Central memory CD8-positive, alpha-beta T cell (primary cell): ENCODE measurements around the gene OGDH.
"Not testable (repeated sequence)": the region's sequence is repeated elsewhere in the genome, so short reads cannot be mapped to it uniquely, and the experiment has no call there.

Experiments used
- ATAC-seq: fragments of 150-1000 bp; cut with Tn5 transposase; replicated peaks from 2 replicates; pipeline ENCODE4 v1.10.0; 2022; ENCODE audit warnings: mild to moderate bottlenecking, moderate FRiP score, moderate number of reproducible peaks; ENCODE audit not compliant: poor library complexity, severe bottlenecking; ENCODE audit errors: extremely low read depth
- DNase-seq, 2 donors: peaks; one replicate each; pipeline ENCODE4 v3.0.0; 2021; ENCODE audit warnings: low spot score in 2 of 2
- H3K27ac Mint-ChIP-seq: one replicate; pipeline ENCODE4 v1.8.0; 2022; ENCODE audit warnings: low read depth, mild to moderate bottlenecking, moderate library complexity, mixed read lengths
- H3K27me3 Mint-ChIP-seq: one replicate; pipeline ENCODE4 v1.8.0; 2022; ENCODE audit warnings: mixed read lengths
- H3K36me3 Mint-ChIP-seq: one replicate; pipeline ENCODE4 v1.8.0; 2022; ENCODE audit warnings: mild to moderate bottlenecking, moderate library complexity, mixed read lengths; ENCODE audit not compliant: insufficient read depth
- H3K4me1 Mint-ChIP-seq: one replicate; pipeline ENCODE4 v1.8.0; 2022; ENCODE audit warnings: mixed read lengths
- H3K4me3 Mint-ChIP-seq: one replicate; pipeline ENCODE4 v1.8.0; 2022; ENCODE audit warnings: mild to moderate bottlenecking, moderate library complexity, mixed read lengths
- H3K9me3 Mint-ChIP-seq: one replicate; pipeline ENCODE4 v1.8.0; 2022; ENCODE audit warnings: mixed read lengths

The OGDH gene

DNA sequence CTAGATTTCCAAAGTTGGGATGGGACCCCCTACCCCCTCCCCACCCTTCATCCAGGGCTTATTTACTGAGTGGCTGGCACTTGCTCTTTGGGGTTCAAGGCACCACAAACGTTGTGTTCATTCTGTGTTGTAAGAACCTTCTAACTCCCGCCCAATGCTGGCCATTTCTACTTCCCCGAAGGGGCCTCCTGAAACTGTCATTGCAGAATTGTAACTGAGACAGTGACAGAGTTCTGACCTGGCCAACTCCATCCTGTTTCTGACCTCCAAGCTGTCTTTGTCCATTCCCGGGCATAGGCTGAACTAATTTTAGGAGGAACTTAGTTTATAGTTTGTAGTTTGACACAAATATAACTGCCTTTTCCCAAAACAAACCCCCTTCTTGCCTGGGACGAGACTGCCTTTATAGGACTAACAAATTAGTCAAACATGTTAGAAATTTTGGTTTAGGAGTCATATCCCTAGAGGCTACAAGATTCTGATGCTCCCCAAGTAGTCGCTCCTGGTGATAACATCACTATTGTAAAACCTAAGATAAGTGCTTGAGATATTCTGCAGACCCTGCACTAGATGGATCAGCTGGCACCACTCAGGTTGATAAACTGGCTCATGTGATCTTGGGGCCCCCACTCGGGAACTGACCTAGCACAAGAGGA is 107.4 kb downstream of the OGDH start:
- no peak overlapping the region for H3K27ac Mint-ChIP-seq
- H3K36me3 Mint-ChIP-seq = peaks cover 6% of the 10 kb centered on the region
- no peaks in the 10 kb centered on the region for H3K9me3 Mint-ChIP-seq
- ATAC-seq (no peak), DNase-seq (no peak)
- peaks cover 11% of the 10 kb centered on the region for H3K4me1 Mint-ChIP-seq
- no peak overlapping the region for H3K4me3 Mint-ChIP-seq
- H3K27me3 Mint-ChIP-seq = no peaks in the 10 kb centered on the region

DNA sequence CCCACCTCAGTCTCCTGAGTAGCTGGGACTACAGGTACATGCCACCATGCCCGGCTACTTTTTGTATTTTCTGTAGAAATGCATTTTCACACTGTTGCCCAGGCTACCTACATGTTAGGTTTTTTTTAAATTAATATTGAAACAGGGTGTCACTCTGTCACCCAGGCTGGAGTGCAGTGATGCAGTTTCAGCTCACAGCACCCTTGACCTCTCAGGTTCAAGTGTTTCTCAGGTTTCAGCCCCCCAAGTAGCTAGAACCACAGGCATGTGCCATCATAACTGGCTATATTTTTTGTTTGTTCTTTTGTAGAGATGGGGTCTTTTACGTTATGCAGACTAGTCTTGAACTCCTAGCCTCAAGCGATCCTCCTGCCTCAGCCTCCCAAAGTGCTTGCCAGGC is 109.8 kb downstream of the OGDH start:
- peaks cover 1% of the 10 kb centered on the region for H3K36me3 Mint-ChIP-seq
- H3K4me3 Mint-ChIP-seq = no peak overlapping the region
- DNase-seq (no peak), ATAC-seq (no peak)
- peaks cover 11% of the 10 kb centered on the region for H3K4me1 Mint-ChIP-seq
- H3K27ac Mint-ChIP-seq = no peak overlapping the region
- H3K27me3 Mint-ChIP-seq = no peaks in the 10 kb centered on the region
- H3K9me3 Mint-ChIP-seq = no peaks in the 10 kb centered on the region

DNA sequence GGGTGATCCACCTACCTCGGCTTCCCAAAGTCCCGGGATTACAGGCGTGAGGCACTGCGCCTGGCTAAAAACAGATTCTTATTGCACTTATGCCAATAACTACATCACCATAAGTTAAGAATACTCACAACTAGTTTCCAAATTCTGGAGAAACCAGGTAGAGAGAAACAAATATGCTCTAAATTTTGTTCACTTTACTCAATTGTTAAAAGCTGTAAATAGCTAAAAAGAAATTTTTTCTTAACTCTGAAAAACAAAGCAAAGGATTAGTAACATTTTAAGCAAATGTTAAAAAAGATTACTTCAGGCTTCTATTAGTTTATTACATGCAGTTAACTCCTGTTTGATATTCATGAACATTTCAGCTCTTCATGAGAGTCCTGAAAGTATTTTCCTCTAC is 113.9 kb downstream of the OGDH start:
- no peaks in the 10 kb centered on the region for H3K27me3 Mint-ChIP-seq
- no peaks in the 10 kb centered on the region for H3K9me3 Mint-ChIP-seq
- DNase-seq = no peak
- no peaks in the 10 kb centered on the region for H3K36me3 Mint-ChIP-seq
- H3K27ac Mint-ChIP-seq = no peak overlapping the region
- H3K4me1 Mint-ChIP-seq = no peaks in the 10 kb centered on the region
- ATAC-seq = no peak
- H3K4me3 Mint-ChIP-seq = no peak overlapping the region

DNA sequence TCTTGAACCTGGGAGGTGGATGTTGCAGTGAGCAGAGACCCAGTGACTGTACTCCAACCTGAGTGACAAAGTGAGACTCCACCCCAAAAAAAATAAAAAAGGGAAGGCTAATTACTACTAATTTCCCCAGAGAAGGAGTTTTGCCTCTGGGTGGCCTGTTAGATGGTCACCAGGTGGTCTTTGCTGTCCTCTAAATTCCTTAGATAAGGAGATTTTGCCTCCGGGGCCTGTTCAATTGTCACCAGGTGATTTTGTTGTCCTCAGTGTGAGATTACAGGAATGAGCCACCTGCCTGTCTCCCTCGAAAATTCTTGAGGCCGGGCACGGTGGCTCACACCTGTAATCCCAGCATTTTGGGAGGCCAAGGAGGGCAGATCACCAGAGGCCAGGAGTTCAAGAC is 117.8 kb downstream of the OGDH start:
- no peaks in the 10 kb centered on the region for H3K36me3 Mint-ChIP-seq
- H3K4me3 Mint-ChIP-seq = no peak overlapping the region
- DNase-seq = no peak
- ATAC-seq = no peak
- no peak overlapping the region for H3K27ac Mint-ChIP-seq
- H3K4me1 Mint-ChIP-seq = peaks cover 5% of the 10 kb centered on the region
- no peaks in the 10 kb centered on the region for H3K9me3 Mint-ChIP-seq
- peaks cover 11% of the 10 kb centered on the region for H3K27me3 Mint-ChIP-seq

- DNase-seq, ATAC-seq, H3K4me1 Mint-ChIP-seq, H3K27ac Mint-ChIP-seq, H3K36me3 Mint-ChIP-seq, H3K4me3 Mint-ChIP-seq, H3K9me3 Mint-ChIP-seq: not testable (repeated sequence)
- H3K27me3 Mint-ChIP-seq = peaks cover 11% of the 10 kb centered on the region
Measured at GRCh38 chr7:44726250-44726649, 119.8 kb downstream of the OGDH start.

DNA sequence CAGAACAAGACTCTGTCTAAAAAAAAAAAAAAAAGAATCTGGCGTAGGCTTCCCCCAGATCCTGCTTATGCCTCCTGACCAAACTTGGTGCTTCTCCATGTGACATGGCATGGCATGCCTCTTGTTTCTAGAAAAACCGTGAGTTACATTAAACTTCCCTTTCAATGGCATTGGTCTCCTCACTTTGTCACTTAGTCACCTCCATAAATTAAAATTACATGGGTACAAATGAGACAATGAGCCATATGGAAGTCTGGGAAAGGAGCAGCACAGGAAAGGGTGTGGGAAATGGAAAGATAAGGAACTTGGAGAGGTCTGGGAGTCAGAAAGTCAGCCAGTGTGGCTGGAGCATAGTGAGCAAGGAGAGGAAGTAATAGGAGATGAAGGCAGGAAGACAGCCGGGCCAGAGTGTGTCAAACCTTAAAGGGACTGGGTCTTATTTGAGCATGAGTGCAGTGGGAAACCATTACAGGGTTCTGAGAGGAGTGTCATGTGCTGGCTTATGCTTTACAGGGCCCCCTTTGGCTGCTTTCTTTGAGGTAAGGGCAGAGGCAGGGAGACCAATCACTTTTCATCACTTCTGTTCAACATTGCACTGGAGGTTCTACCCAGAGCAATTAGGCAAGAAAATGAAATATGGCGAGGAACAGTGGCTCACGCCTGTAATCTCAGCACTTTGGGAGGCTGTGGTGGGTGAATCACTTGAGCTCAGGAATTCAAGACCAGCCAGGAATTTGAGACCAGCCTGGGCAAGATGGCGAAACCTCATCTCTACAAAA is 120.9 kb downstream of the OGDH start:
- no peak for DNase-seq
- Mint-ChIP-seq H3K9me3 (no peaks in the 10 kb centered on the region), H3K4me1 (peaks cover 5% of the 10 kb centered on the region), H3K27me3 (peaks cover 11% of the 10 kb centered on the region), H3K27ac (no peak overlapping the region), H3K4me3 (no peak overlapping the region), H3K36me3 (no peaks in the 10 kb centered on the region)
- no peak for ATAC-seq

DNA sequence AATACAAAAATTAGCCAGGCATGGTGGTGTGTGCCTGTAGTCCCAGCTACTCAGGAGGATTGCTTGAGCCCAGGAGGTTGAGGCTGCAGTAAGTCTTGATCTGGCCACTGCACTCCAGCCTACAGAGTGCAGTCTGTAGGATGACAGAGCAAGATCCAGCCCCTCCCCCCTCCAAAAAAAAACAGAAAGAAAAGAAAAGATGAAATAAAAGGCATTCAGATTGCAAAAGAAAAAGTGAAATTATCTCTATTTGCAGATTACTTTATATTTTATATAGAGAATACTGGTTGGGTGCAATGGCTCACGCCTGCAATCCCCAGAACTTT is 121.5 kb downstream of the OGDH start:
- Mint-ChIP-seq H3K36me3 (no peaks in the 10 kb centered on the region), H3K4me3 (no peak overlapping the region), H3K27ac (no peak overlapping the region), H3K4me1 (peaks cover 5% of the 10 kb centered on the region), H3K9me3 (no peaks in the 10 kb centered on the region), H3K27me3 (peaks cover 11% of the 10 kb centered on the region)
- DNase-seq = no peak
- no peak for ATAC-seq

- H3K27ac Mint-ChIP-seq = no peak overlapping the region
- DNase-seq (no peak), ATAC-seq (no peak)
- H3K27me3 Mint-ChIP-seq = peaks cover 11% of the 10 kb centered on the region
- peaks cover 6% of the 10 kb centered on the region for H3K4me1 Mint-ChIP-seq
- no peak overlapping the region for H3K4me3 Mint-ChIP-seq
- H3K9me3 Mint-ChIP-seq = no peaks in the 10 kb centered on the region
- no peaks in the 10 kb centered on the region for H3K36me3 Mint-ChIP-seq
Measured at GRCh38 chr7:44729949-44730590, 123.6 kb downstream of the OGDH start.

DNA sequence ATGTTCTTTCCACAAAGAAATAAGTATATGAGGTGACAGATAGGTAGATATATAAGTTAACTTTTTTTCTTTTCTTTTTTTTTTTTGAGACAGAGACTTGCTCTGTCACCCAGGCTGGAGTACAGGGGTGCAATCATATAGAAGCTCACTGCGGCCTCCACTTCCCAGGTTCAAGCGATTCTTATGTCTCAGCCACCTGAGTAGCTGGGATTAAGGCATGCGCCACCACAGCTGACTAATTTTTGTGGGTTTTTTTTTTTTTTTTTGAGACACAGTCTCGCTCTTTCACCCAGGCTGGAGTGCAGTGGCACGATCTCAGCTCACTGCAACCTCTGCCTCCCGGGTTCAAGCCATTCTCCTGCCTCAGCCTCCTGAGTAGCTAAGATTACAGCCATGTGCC is 126.5 kb downstream of the OGDH start:
- not testable (repeated sequence) for ATAC-seq, H3K27ac Mint-ChIP-seq, H3K36me3 Mint-ChIP-seq, H3K27me3 Mint-ChIP-seq, H3K4me1 Mint-ChIP-seq, DNase-seq, H3K9me3 Mint-ChIP-seq, H3K4me3 Mint-ChIP-seq

- peaks cover 9% of the 10 kb centered on the region for H3K4me1 Mint-ChIP-seq
- H3K27ac Mint-ChIP-seq = no peak overlapping the region
- H3K4me3 Mint-ChIP-seq = no peak overlapping the region
- DNase-seq = no peak
- no peak for ATAC-seq
- H3K9me3 Mint-ChIP-seq = no peaks in the 10 kb centered on the region
- no peaks in the 10 kb centered on the region for H3K27me3 Mint-ChIP-seq
- no peaks in the 10 kb centered on the region for H3K36me3 Mint-ChIP-seq
Measured at GRCh38 chr7:44733708-44734481, 127.5 kb downstream of the OGDH start.

- no peaks in the 10 kb centered on the region for H3K27me3 Mint-ChIP-seq
- H3K4me3 Mint-ChIP-seq = no peak overlapping the region
- peak overlapping the region; percentile 32 for H3K27ac Mint-ChIP-seq
- DNase-seq (no peak), ATAC-seq (peak; percentile 71)
- no peaks in the 10 kb centered on the region for H3K36me3 Mint-ChIP-seq
- peaks cover 9% of the 10 kb centered on the region for H3K4me1 Mint-ChIP-seq
- no peaks in the 10 kb centered on the region for H3K9me3 Mint-ChIP-seq
Measured at GRCh38 chr7:44735403-44736165, 129.2 kb downstream of the OGDH start.

- H3K4me1 Mint-ChIP-seq = peaks cover 9% of the 10 kb centered on the region
- H3K27me3 Mint-ChIP-seq = no peaks in the 10 kb centered on the region
- peak overlapping the region; percentile 80 for H3K27ac Mint-ChIP-seq
- H3K4me3 Mint-ChIP-seq = no peak overlapping the region
- DNase-seq (no peak), ATAC-seq (no peak)
- H3K36me3 Mint-ChIP-seq = no peaks in the 10 kb centered on the region
- no peaks in the 10 kb centered on the region for H3K9me3 Mint-ChIP-seq
Measured at GRCh38 chr7:44736896-44737295, 130.5 kb downstream of the OGDH start.
